NCI-H345 (cell line): ENCODE data around the gene CHMP1B.
"Not testable (repeated sequence)": the region's sequence is repeated elsewhere in the genome, so short reads cannot be mapped to it uniquely, and the experiment has no call there.

ENCODE experiments used
- DNase-seq: peaks from one replicate; lab custom pipeline; 2025; lab: John Stamatoyannopoulos, UW

CHMP1B gene

DNA sequence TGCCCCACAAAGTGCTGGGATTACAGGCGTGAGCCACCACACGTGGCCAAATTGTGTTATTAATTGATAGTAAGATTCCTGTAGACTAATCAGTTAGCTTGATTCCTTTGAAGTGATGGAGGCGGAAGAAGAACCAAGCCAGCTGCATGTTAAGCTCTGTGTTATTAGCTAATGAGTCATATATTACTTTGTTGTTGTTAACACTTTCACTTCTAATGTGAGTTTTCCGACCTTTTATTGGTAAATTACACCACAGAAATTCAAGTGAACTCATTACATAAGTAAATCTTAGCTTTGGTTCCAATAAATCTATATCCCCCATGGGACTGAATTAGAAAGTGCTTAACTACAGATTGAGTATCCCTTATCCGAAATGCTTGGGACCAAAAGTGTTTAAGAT, 20.3 kb downstream of the CHMP1B start:
- no peak for DNase-seq

GRCh38 chr18:11872479-11873136, 21.4 kb downstream of the CHMP1B start:
- DNase-seq = no peak

DNA sequence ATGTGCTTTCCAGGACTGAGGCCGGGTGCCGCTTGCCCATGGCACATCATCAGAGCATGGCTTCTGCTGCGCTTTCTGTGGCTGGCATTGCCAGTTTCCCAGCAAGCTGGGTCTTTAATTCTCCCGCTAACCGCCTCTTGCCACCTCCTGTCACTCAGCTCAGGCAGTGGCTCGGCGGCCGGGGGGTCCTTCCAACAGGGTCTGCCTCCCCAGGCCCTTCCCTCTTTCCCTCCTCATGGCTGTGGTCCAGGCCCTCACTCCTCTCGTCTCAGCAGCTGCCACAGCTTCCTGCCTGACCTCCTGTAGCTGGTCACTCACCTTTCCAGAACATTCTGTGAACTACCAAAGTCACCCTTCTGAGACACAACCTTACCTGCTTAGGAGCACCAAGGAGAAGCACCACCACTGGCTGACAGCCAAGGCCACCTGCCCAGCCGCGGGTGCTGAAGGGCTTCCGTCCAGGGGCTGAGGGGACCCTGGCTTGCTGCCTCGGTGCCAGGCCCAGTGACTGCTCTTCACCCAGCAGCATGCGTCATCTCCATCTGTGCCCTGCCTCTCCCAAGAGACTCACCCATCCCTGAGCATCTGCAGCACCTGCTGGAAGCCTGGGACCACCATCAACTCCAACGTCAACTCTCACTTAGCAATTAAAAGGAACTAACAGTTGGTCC, 22.6 kb downstream of the CHMP1B start:
- DNase-seq = no peak

DNA sequence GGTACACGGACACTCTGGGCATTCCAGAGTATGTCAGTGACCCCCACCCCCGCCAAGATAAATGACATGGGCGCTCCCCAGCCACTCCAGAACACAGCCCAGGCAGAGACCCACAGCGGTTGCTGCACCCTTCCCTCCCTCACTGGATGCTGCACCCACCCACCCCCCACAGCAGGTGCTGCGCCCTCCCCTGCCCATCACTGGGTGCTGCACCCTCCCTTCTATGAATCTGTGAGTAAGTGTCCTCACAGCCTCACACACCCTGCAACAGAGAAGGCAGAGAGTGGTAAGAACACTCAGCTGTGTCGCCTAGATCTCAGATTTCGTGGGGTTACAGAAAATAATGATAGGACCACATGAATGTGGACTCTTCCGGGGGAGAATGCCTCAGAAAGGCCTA, 23.5 kb downstream of the CHMP1B start:
- no peak for DNase-seq

DNA sequence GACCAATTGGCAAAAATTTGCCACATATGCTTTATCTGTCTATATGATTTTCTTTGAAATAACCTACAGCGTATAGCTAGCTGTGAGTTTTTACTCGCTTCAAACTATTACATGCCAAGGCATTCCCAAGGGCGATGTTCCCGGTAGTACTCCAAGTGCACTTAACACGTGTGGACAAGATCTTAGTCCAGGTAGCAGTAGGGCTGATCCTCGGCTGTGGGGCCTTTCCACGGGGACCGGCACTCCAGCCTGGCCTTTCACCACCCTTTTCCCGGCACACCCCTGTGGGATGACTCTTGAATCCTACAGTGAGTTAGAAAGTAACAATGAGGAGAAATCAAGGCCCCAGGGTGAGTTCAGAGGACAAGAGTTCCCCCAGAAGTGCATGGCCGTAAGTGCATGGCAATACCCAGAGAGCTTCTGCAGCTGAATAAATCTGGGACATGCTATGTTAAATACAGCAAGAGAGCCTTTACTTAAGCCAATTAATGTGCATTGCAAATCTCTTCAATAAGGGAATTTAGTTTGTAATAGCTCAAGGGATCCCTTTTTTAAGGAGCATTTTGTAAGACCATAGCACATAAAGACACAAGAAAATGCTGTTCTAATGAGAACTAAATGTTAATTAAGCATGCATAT, 26.4 kb downstream of the CHMP1B start:
- DNase-seq = no peak

- DNase-seq = no peak
Measured at GRCh38 chr18:11880586-11881304, 29.5 kb downstream of the CHMP1B start.

DNA sequence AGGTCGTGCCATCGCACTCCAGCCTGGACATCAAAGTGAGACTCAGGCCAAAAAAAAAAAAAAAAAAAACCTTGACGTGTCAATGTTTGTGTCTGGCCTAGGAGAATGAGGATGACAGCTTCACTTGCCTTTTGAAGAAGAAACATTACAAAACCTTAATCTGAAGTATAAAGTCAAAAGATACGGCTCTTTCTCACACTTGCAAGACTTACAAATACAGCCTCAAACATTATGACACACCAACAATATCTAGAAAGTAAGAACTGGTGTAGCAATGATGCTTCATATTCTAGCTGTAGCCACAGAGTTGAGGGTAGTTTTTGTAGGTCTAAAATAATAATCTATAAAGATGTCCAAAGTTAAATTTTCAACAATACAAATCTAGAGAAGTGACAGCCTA, 31.4 kb downstream of the CHMP1B start:
- DNase-seq = no peak

DNA sequence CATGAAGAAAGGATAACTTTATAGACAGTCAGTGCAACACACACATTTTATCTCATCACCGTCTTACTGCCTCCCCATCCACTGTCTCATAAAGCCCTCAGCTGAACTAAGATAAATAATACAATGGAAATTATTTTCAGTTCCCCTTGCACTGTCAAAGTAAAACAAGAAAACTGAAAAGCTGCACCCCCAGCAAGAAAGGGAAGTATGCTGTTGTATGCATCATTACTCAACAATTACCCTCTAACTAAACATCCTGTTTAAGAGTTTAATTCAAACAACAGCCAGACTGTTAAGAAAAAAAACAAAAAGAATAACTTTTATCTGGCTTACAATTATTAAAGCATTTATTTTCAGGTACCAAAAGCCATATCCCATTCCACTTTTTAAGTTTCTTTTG, 31.9 kb downstream of the CHMP1B start:
- no peak for DNase-seq

DNA sequence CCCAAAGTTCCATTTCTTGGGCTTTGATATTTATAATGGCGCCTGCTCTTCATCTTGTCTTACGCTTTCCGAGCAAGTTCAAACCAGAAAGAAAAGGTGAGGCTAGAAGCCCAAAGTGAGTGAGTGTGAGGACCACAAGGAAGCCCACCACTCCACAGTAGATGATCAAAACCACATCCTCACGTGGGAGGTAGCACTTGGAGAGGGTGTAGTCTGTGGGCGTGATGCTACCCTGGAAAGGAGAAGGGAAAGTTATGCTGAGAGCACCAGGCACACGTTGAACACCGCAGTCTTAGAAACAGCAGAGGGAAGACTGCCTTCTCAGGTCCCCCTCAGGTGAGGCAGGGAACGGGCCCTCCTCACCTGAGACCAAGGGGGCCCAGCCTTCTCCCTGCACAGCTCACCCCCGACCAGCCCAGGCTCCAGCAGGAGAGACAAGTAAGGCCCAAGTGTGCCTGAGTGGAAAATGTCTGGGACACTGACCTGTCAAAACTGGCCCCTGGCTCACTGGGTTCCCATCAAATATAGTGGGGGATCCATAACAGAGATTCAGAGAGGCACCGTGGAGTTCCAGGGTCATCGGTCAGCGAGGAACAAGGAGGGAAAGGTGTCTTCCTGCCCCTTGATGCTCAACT, 33.3 kb downstream of the CHMP1B start:
- no peak for DNase-seq

GRCh38 chr18:11885278-11885947, 34.2 kb downstream of the CHMP1B start:
- DNase-seq = no peak

GRCh38 chr18:11886577-11887110, 35.4 kb downstream of the CHMP1B start:
- DNase-seq = no peak

GRCh38 chr18:11887328-11888128, 36.3 kb downstream of the CHMP1B start:
- DNase-seq = no peak

GRCh38 chr18:11888726-11889125, 37.5 kb downstream of the CHMP1B start:
- no peak for DNase-seq

DNA sequence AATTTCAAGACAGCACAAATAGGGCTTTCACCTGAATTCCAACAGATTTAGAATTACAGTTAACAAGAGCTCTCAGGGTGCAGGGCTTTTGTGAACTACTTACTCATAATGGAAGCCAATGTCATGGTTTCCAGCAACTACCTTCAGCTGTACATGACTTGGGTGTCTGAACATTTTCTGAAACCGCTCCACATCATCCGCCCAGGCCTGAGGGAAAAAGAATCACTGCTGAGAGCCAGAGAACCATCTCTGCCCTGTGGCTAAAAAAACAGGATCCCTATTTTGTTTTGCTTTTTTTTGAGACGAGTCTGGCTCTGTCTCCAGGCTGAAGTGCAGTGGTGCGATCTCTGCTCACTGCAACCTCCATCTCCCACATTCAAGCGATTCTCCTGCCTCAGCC, 38.1 kb downstream of the CHMP1B start:
- no peak for DNase-seq

GRCh38 chr18:11891737-11892136, 40.5 kb downstream of the CHMP1B start:
- DNase-seq = no peak

- not testable (repeated sequence) for DNase-seq
Measured at GRCh38 chr18:11892438-11892837, 41.2 kb downstream of the CHMP1B start.

GRCh38 chr18:11897781-11898180, 46.6 kb downstream of the CHMP1B start:
- no peak for DNase-seq

- DNase-seq = no peak
Measured at GRCh38 chr18:11899063-11899462, 47.9 kb downstream of the CHMP1B start.

DNA sequence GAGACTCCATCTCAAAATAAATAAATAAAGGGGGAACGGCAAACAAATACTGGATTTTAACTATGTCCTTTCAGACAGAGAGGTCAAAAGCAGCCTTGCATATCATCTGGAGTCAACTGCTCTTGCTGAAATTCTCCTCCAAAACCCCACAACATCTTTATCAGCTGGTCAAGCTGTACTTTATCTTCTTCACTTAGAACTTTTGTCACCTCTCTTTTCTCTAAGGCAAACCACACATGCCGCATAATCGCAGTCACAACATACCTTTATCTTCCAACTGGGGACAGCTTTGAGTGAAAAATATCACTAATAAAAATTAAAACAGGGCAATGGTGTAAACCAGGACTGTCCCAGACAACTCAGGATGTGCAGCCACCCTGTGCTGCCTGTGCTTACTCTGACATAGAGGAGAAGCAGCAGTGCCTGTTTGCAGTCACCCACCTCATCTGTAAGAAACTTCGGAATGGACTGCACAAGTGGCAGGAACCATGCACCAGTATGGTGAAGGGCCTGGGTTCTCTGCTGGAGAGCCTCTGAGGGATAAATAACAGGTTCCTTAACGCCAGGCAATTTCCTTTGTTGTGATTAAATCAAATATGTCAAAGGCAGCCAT, 50.7 kb downstream of the CHMP1B start:
- no peak for DNase-seq
